NOMO-1 (cell line): ENCODE data around the gene BCAS3.
"Not testable (repeated sequence)": the region's sequence is repeated elsewhere in the genome, so short reads cannot be mapped to it uniquely, and the experiment has no call there.

Experiments
- DNase-seq, 2 experiments: peaks; one replicate each; lab custom pipeline; 2025; ENCODE audit not compliant: unreplicated experiment in 2 of 2; lab: John Stamatoyannopoulos, UW

Gene BCAS3

GRCh38 chr17:61144137-61144536 is 466.5 kb downstream of the BCAS3 start:
- DNase-seq, result no peak

- peak; percentile 7 to 27 for DNase-seq
Measured at GRCh38 chr17:61144617-61145564, 467.2 kb downstream of the BCAS3 start.

GRCh38 chr17:61146833-61147232 is 469.2 kb downstream of the BCAS3 start:
- DNase-seq, result not testable (repeated sequence)

- DNase-seq, result no peak
Measured at GRCh38 chr17:61149106-61149825, 471.6 kb downstream of the BCAS3 start.

GRCh38 chr17:61149862-61150362 is 472.3 kb downstream of the BCAS3 start:
- DNase-seq, result no peak

GRCh38 chr17:61150686-61151299 is 473.1 kb downstream of the BCAS3 start:
- DNase-seq, result peak in 1 of 2 experiments; percentile 5

GRCh38 chr17:61152898-61153297 is 475.2 kb downstream of the BCAS3 start:
- DNase-seq, result no peak

GRCh38 chr17:61155590-61156237 is 478.1 kb downstream of the BCAS3 start:
- no peak for DNase-seq

- peak in 1 of 2 experiments; percentile 29 for DNase-seq
Measured at GRCh38 chr17:61157246-61157886, 479.7 kb downstream of the BCAS3 start.

GRCh38 chr17:61158376-61158775 is 480.7 kb downstream of the BCAS3 start:
- no peak for DNase-seq

GRCh38 chr17:61159221-61159814 is 481.7 kb downstream of the BCAS3 start:
- peak in 1 of 2 experiments; percentile 36 for DNase-seq

- no peak for DNase-seq
Measured at GRCh38 chr17:61160204-61160603, 482.6 kb downstream of the BCAS3 start.

GRCh38 chr17:61160789-61161445 is 483.3 kb downstream of the BCAS3 start:
- no peak for DNase-seq

GRCh38 chr17:61161615-61162134 is 484.0 kb downstream of the BCAS3 start:
- no peak for DNase-seq

- no peak for DNase-seq
Measured at GRCh38 chr17:61164517-61164916, 486.9 kb downstream of the BCAS3 start.

- DNase-seq, result no peak
Measured at GRCh38 chr17:61167075-61167474, 489.4 kb downstream of the BCAS3 start.

GRCh38 chr17:61168506-61168905 is 490.9 kb downstream of the BCAS3 start:
- no peak for DNase-seq

- DNase-seq, result no peak
Measured at GRCh38 chr17:61174310-61174709, 496.7 kb downstream of the BCAS3 start.
